B cell (primary cell): ENCODE measurements around the gene CSTF1.

Experiments used
- EZH2 ChIP-seq: IDR thresholded peaks from 2 replicates; pipeline ENCODE4 v1.6.1; 2012; ENCODE audit warnings: borderline replicate concordance, low read depth, mild to moderate bottlenecking, moderate library complexity, low read length; ENCODE audit not compliant: insufficient read depth, poor library complexity, severe bottlenecking
- TF ChIP-seq, protein P1 (sequence below): fragments of 200-600 bp; IDR thresholded peaks from one replicate; pipeline ENCODE4 v1.8.0; 2022; ENCODE audit warnings: antibody characterized with exemption, mild to moderate bottlenecking

DNA sequence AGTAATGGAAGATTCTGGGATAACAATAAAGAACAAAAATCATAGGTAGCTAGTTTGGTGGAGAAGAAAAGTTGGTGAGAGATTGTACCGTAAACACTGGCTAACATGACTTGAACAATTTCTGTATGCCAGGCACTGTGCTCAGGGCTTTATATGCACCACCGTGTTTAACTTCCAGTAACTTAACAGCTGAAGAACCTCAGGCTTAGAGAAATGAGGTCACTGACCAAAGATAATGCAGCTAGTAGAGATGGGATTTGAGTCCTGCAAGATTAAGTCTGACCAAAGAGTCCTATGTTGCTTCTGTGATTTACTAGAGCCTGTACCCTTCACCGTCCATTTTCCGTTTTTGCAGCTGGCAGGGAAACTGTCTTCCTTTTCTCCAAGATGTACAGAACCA, 2.7 kb downstream of the CSTF1 start:
- TF ChIP-seq, protein P1, sequence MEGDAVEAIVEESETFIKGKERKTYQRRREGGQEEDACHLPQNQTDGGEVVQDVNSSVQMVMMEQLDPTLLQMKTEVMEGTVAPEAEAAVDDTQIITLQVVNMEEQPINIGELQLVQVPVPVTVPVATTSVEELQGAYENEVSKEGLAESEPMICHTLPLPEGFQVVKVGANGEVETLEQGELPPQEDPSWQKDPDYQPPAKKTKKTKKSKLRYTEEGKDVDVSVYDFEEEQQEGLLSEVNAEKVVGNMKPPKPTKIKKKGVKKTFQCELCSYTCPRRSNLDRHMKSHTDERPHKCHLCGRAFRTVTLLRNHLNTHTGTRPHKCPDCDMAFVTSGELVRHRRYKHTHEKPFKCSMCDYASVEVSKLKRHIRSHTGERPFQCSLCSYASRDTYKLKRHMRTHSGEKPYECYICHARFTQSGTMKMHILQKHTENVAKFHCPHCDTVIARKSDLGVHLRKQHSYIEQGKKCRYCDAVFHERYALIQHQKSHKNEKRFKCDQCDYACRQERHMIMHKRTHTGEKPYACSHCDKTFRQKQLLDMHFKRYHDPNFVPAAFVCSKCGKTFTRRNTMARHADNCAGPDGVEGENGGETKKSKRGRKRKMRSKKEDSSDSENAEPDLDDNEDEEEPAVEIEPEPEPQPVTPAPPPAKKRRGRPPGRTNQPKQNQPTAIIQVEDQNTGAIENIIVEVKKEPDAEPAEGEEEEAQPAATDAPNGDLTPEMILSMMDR, result no peak
- TF ChIP-seq EZH2, result no peak
